ENCODE measurements around the gene ACSL6.

ACSL6 gene

DNA sequence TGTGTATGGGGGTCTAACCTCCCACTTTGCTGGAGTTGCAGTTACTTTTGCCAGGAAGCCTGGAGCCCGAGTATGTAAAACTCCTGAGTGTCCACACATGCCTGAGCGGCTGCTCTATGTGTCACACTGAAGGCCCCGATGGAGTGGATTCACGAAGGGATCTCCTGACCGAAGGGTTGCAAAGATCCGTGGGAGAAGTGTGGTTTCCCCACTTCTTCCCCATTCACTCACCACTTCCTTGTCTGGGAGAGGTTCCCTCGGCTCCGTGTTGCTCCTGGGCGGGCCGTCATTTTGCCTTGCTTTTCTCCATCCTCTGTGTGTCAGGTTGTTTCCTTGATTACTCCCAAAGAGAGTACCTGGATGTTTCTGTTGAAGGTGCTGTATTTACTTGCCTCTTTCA, 32.7 kb upstream of the ACSL6 start:
- DNase-seq, result peak; percentile 93 to 98

DNA sequence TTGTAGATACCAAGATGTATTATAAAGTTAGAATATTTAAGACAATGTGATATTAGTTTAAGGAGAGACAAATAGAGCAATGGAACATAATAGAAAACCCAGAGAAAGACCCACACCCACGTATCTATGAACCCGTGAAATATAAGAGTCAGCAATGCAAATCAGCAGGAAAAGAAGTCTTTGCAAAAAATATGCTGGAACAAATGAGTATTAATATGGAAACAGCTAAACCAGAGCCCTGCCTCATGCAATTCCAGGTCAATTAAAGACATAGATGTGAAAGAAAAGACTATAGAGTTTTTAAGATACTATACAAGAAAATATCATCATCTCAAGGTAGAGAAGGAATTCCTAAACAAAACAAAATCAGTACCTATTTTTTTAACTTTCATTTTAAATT, 25.9 kb upstream of the ACSL6 start:
- peak in 1 of 2 donors; percentile 15 for DNase-seq

DNA sequence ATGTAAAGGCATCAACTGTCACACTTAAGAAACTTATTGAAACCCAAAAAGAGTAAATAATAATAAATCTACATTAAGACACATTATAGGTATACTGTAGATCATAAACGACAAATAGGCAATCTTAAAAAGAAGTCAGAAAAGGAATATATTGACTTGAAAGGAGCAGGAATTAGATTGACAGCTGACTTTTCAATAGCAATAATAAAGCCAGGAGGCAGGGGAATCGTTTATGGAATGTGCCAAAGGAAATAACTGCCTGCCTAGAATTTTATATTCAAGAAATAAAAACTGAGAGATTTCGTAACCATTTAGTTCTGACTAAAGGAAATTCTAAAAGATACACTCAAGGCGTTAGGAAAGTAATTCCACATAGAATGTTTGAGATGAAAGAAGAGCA, 21.7 kb upstream of the ACSL6 start:
- DNase-seq, result no peak

DNA sequence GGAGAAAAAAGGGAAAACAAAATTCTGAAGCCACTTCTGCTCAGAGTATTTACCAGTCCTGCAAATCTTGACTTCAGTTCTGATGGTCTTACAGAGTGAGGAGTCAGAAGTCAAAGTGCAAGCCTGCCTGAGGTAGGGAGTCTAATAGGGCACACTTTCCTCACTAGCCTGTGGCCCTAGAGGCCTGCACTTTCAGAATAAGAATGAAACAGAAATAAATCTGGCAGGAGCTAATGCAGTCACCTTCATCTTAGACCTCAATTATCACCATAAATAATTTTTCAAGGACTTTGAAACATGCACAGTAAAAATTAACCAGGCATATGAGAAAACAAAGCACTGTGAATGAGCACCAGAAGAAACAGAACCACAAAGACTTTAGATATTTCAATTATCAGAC, 20.7 kb upstream of the ACSL6 start:
- no peak for DNase-seq

DNA sequence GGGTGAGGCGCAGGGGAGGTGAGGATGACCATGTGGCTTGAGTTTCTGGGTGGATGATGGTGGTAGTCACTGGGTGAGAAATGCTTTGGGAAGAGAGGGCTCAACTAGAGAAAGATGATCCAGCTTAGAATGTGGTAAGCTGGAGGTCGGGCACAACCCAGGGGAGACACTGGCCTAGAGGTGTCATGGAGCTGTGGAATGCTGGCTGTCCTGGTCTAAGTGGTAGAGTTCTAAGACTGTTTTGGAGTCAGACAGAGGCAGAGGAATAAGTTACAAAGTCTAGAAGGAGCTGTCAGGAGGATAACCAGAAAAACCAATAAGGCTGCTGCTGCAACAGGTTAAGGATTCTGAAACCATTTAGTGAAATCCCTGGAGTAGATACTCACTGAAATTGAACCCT, 19.2 kb upstream of the ACSL6 start:
- no peak for DNase-seq

DNA sequence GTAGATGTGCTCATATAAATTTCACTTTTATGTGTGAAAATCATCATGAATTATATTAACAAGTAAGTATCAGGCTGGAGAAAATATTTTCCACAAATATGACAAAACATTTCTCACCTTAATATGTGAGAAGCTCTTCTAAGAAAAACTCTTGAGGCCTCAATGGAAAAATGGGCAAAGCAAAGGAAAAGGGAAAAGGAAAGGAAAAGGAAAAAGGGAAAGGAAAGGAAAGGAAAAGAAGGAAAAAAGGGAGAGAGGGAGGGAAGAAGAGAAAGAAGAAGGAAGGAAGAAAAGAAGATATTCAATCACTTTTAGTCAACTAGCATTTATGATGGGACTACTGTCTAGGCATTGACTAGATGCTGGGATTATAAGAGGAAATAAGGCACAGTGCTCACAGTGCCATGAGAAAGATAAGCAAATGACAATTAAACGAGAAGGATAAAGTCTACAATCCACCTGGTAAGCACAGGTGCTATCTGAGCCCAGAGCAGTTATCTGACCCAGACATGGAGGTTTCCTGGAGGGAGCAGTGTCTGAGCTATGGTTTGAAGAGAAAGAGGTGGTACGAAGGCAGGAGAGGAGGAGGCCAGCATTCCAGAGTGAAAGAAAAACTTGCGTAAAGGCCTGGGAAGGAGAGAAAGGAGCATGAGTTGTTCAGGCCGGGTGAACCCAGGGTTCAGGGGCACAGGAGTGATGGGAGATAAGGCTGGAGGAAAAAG, 18.3 kb upstream of the ACSL6 start:
- DNase-seq, result no peak

DNA sequence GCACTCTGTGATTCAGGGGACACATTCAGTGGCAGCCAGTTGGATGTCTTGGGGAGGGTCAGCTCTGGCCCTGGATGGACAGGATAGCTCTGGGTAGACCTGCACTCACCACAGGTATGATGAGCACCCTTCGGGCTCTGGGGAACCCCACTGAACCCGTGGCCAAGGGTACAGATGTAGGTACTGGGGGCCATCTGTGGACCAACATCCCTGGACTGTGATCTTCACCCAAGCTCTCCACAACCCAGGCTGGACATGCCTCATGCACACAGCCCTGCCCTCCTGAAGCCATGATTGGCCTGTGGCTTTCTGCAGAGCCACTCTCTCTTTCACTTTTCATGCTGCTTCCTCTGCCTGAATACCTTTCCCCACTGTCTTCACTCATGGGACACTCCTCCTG, 15.6 kb upstream of the ACSL6 start:
- no peak for DNase-seq

DNA sequence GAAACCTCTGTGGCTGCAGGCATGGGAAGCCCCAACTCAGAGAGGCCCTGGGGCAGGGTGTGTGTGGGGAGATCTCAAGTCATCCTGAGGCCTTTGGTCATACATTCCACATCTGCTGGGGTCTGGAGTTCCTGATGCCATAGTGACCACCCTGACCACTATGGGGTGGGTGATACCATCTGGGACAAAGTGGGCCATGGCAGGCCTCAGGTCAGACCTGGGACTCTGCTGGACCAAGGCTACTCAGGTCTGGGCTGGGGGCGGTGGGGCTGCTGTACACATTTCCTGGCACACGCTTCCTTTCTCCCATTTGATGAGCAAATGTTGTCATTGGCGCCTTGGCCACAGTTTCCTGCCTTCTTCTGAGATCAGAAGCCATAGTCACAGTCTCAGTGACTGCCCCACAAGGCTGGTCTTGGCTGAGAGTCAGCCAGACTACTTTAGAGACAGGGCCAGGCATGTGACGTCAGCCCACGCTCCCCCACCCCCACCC, 15.1 kb upstream of the ACSL6 start:
- no peak for DNase-seq

DNA sequence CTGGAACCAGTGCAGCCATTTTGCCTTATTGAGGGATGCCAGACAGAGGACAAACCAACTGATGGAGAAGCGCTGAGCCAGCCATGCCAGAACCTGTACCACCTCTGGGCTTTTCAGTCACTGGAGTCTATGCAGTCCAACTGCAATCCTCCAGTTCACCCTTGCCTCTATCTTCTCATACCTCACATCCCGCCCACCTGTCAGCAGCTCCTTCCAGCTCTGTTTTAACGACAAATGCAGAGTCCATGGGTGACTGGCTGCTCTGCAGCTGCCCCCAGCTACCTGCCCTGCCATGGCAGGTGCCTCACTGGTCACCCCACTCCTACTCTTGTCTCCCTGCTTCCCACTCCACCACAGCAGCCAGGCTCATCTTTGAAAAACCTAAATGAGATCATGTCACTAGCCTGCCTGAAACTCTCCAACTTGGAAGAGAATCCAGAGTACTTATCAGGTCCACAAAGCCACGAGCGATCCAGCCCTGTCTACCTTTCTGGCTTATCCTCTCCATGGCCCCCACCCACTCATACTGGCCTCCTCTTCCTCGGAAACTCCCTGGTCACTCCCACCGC, 14.0 kb upstream of the ACSL6 start:
- DNase-seq, result no peak

DNA sequence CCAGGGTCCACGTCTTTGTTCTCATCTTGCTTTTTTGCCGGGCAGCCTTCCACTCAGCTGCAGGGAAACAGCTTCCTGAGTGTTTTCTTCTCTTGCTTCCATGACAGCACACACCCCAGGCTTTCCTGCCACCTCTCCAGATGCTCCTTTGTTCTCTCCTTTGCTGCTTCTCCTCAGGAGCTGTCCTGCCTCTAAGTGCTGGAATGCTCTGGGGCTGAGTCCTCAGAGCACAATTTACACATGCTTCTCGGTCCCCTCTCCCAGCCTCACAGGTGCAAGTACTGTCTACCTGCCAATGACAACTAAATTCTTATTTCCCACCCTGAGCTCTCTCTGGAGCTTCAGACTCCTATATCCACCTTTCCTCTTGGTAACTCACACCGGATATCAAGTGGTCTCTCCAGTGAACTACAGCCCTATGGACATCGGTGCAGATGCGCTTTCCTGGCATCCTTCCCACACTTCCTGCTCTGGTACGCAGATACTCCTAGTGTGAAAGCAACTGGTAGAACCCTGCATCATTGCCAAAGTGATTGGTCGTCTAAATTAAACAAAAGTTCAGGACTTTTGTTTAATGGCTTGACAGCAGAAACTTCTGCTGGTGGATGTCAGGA, 13.4 kb upstream of the ACSL6 start:
- DNase-seq, result no peak

DNA sequence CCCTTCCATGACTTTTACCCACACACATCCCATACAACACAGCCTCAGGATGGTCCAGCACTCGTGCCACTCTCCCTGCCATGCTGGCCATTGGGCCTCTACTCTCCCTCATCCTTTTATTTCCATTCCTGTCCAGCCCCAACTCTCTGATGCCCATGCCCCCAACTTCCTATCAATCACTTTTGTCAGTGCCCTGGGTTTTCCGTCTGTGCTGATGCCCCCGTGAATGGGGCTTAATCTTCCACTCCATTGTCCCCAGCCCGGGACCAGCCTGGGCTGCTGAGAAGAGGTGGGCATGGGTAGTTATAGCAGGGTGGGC, 12.6 kb upstream of the ACSL6 start:
- no peak for DNase-seq

DNA sequence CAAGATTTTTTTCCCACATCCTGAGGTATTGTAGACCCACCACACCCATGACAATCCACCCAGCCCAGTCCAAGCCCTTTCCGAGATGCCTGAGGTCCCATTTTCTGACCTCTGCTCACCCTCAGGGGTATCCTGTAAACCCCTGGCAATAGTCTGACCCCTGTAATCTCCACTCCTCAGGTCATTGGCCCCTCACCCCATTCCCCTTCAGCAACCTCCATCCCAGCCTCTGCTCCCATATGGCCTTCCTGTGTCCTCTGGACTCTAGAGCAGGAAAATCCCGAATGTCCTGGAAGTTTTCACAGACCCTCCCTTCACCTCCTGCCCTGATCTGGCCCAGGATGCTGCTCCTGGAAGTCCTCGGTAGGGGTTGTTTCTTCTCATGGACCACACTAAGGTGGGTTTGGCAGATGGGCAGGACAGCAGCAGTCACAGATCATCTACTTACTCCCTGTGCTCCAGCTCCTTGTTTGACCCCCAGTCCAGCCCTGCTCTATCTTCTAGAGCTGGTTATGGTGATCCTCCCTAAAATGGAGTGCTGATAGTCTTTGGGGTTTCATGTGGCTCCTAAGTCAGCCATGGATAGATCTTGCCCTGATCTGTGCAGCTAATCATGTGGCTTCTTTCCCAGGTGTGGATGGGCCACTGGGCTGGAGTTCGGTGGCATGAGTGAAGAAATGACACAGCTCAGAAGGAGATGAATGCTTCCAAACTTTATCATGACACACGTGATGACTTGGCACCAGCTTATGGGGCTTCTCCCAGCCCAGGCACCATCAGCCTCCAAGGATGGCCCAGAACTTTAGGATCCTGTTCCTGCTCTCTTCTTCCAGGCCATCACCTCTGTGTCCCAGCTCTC, 12.0 kb upstream of the ACSL6 start:
- DNase-seq, result no peak

DNA sequence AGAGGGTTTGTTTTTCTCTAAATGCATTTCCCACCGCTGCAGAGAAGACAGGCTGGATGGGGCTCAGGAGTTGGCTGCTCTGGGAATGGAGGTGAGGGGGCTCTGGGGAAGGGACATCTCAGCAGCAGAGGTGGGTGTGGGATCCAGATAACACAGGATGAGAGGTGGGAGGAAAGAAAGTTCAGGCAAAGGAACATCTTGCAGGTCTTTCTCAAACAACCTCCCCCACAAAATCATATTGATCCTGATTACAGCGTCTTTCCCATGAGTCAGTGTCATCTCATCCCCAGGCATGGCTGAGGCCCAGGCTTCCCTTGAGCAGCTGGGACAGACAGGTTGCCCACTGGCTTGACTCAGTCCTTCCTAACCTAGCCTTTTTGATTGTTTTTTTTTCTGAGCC, 11.3 kb upstream of the ACSL6 start:
- DNase-seq, result peak in 1 of 2 donors; percentile 9

DNA sequence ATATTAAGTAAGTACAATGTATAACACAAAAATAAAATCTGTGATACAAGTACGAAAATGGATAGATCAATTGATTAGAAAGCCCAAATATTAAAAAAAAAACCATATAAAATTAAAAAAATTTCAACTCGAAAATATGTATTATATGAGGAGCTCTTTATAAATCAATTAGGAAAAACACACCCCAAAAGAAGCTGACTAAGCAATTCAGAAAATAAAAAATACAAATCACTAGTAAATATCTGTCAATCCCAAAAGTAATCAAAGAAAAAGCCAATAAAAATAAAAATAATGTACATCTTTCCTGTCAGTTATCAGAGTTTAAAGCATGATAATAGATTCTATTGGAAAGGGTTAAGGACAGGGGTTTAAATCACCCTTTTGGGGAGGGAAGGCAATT, 10.2 kb upstream of the ACSL6 start:
- no peak for DNase-seq

DNA sequence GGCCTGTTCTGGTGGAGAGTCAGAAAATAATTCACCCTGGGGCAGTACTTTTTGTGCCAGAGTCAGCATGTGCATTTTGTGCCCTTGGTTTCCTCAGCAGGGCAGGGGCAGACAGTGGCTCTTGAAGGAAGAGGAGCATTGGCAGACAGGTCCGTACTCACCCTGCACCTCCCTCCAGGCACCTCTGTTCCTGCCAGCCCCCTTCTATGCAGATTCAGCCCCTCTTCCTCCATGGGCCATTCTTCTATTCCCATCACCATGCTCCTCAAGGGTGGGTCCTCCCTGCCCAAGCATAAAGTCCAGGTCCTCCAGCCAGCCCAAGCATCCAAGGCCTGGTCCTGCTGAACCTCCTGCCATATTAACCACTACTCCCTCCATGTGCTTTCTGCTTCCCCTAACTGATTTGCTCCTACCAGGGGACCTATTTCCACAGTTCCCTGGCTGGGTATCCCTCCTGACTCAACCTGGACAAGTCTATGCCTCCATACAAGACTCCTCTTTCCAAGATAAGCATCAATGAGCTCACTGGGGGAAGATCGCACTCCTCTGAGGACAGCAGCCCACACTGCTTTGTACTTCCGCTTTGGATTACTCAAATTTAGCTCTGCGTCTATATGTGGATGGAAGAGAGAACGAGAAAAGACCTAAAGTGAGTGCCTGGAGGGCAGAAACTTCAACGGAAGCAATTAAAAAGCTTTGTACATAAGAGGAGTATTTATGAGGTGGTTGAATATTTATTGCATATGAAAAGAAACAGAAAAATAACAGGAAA, 9.3 kb upstream of the ACSL6 start:
- no peak for DNase-seq

DNA sequence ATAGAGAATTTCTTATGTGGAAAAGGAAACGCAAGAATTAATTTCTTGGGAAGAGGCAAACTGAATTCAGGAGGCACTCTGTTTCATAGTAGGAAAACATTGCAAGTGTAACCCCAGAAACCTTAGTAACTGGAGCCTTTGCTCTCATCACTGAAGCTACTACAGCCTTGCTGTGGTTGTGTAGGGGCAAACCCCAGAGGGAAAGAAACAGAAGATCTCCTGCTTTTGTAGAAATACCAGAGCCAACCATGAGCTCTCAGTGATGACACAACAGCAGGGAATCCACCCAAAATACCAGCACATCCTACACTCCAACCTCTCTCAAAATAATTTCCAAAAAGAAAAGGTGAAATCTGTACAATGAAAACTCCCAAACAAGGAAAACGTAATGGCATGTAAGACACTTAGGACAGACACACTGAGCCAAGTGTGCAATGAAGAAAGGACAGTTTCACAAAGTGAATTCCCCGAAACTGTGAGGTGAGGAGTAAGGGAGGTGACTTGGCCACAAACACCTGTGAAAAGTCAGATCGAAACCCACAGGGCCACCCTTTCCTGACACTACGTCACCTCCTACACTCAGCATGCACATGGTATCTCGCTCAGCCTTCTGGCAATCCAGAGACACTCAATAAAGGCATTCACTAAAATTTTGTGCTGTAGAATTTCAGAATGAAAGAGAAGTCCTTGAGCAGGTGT, 8.5 kb upstream of the ACSL6 start:
- DNase-seq, result peak in 1 of 2 donors; percentile 32

DNA sequence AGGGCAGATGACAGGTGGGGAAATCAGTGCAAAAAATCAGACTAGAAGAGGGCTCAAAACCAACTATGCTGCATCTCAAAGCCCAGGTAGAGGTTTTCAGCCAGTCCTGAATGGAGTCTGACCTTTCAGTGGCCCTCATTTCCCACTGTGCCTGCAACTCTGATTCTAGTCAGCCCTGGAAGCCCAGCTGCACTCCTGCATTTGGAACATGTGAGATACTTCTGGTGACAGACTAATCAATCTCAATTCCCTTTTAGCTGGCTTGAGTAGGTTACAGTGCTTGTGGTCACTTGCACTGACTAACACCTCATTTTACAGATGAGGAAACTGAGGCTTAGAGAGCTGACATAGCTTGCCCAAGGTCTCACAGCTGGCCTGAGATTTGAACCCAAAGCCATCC, 7.9 kb upstream of the ACSL6 start:
- DNase-seq, result no peak

DNA sequence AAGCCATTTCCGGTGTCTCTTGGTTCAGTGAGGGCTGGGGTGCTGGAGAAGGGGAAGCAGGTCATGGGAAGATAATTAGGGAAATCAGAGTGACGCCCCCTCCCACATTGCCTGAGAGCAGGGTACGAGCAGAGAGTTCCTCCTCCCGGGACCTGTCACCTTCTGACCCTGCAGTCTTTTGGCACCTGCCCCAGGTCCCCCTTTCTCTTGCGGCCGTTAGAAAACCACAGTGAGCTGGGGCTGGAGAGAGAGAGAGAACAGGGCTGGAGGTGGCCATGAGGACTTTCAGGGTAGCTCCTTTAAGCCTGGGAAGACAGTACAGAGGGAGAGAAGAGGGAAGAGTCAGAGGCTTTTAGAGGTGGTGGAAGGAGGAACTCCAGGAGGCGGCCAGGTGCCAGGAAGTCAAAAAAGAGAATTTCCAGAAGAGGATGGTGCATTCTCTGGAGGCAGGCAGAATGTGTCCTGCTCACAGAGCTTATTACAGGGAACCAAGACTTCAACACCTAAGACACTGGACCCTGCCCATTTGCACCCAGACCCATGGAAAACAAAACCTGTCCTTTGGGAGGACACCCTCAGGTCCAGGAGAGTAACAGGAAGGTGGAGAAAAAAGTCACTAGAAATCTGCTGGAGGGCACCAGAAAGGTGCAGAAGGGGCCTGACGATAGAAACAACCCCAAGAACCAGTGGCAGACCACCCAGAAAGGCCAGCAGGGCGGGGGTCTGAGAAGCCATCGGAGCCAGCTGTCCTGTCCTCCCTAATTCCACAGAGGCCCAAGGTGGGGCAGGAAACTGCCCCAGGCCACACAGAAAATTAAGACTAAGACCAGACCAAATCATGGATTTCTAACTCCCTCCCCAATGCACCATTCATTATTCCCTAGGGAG, 6.5 kb upstream of the ACSL6 start:
- no peak for DNase-seq

DNA sequence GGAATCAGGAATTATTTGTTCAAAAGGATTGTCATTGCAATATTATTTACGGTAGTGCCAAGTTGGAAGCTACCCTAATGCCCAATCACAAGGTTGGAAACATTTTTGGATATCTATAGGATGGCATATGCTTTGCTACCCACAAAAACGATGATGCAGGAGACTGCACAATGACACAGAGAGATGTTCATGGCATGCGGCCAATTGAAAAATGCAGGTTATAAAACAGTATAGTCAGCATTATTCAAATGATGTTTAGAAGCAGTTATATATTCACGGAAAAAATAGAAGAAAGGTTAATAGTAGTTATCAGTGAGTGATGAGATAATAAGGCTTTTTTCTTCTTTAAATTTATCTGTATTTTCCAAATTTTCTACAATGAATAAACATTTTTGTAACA, 5.9 kb upstream of the ACSL6 start:
- DNase-seq, result no peak

DNA sequence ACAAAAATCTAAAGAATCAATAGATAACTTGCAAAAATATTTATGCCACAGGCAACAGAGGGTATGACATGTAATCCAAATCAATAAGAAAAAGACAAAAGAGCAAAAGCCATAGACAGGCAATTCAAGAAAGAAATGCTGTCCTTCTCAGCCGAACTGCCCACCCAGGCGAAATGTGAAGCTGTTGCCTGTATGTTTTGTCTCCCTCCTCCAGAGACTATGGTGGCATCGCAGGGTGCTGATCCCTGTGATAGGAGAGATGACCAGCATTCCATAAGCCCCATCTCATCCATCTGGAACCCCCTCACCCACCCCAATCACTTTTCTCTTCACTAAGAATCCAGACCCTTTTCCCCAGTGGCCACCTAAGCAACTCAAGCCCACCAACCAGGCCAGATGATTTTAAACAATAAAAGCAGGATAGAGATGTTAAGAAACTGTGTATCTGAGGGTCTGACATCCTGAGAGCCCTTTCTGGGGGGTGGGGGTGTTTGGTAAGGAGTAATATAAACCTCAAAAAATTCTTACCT, 5.3 kb upstream of the ACSL6 start:
- no peak for DNase-seq

DNA sequence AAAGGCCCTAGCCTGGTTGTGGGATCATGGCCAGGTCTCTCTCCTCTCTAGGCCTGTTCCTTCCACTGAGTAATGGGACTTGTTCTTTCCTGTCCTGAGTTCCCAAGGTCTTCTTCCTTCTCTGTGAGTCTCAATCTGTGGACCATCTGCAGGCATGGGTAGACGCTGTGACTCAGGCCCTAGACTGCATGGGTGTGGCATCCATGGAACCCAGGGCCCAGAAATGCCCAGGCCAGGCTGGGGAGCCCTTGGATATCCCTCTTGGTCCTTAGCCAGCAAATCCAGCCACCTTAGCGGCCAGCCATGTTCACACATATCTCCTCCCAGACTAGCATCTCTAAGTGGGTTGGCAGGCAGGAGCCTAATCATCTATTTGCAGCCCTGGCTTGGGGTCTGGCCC, 2.3 kb upstream of the ACSL6 start:
- no peak for DNase-seq

All from inflammatory macrophage treated with lipopolysaccharide for 1 hour (primary cell).